Astrocyte of the spinal cord (primary cell): Measurements from ENCODE around the gene KRT2.

Experiments
- DNase-seq: peaks from one replicate; pipeline ENCODE4 v3.0.0; 2011; ENCODE audit warnings: low read depth, low spot score
- H3K4me3 ChIP-seq: 2 replicates; pipeline ENCODE4 v1.5.1; 2011; ENCODE audit warnings: low read depth, mild to moderate bottlenecking, low read length, moderate library complexity
- in situ Hi-C: cut with HindIII; loops from 2 replicates; pipeline ENCODE4 v1.10.0; 2017; ENCODE audit warnings: low sequenced_read_pairs
- TF ChIP-seq, protein P1 (sequence below): IDR thresholded peaks from 2 replicates; pipeline ENCODE4 v1.5.1; 2012; ENCODE audit warnings: low read depth, mild to moderate bottlenecking, low read length, inconsistent platforms

Gene KRT2

GRCh38 chr12:52651726-52652261, at the start of gene KRT2:
Gene KRT2 (minus strand): TSS chr12:52652211. CDS start chr12:52652142, 69 bp downstream.
- in situ Hi-C loops = no loop called here
- H3K4me3 ChIP-seq = no peak within 1 kb of the TSS
- TF ChIP-seq, protein P1, sequence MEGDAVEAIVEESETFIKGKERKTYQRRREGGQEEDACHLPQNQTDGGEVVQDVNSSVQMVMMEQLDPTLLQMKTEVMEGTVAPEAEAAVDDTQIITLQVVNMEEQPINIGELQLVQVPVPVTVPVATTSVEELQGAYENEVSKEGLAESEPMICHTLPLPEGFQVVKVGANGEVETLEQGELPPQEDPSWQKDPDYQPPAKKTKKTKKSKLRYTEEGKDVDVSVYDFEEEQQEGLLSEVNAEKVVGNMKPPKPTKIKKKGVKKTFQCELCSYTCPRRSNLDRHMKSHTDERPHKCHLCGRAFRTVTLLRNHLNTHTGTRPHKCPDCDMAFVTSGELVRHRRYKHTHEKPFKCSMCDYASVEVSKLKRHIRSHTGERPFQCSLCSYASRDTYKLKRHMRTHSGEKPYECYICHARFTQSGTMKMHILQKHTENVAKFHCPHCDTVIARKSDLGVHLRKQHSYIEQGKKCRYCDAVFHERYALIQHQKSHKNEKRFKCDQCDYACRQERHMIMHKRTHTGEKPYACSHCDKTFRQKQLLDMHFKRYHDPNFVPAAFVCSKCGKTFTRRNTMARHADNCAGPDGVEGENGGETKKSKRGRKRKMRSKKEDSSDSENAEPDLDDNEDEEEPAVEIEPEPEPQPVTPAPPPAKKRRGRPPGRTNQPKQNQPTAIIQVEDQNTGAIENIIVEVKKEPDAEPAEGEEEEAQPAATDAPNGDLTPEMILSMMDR = no peak
- no peak for DNase-seq

DNA sequence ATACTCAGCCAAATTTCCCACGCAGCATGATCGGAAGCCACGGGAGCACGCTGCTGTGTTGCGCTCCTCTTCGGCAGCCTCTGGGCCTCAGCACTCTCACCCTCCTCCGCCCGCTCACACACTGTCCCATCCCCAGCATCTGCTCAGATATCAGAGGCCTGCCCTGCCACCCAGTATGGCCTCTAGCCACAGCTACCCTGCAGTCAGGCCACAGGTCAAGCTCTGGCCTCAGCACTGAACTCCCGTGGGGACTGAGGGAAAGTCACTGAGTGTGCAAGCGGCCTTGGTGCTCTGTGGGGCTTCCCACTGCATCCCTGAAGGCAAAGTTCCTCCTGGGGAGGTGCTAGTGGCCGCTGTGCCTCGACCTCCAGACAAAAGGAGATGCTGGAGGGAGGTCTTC, 49.3 kb upstream of the KRT2 start:
- in situ Hi-C loops = no loop called here
- H3K4me3 ChIP-seq = no peak overlapping the region
- no peak for DNase-seq
- TF ChIP-seq, protein P1 = no peak

DNA sequence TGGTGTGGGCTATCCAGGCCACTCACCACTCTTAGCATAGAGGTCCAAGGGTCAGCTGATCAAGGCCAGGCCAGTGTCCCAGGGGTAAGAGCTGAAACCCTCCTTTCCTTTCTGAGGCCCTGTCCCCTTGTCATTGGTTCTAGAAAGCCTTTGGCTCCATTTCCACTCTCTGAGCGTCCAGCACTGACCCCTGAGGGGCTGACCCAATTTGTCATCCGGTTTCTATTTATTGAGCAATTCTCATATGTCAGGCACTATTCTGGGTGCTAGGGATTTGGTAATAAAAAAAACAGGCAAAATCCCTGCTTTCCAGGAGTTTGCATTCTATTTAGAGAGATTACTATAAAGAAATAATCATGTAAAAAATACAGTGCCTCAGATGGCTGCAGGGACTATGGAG, 47.9 kb upstream of the KRT2 start:
- in situ Hi-C loops = no loop called here
- DNase-seq = no peak
- TF ChIP-seq, protein P1 = no peak
- no peak overlapping the region for H3K4me3 ChIP-seq

GRCh38 chr12:52699373-52699772, 47.4 kb upstream of the KRT2 start:
- TF ChIP-seq, protein P1 = no peak
- in situ Hi-C loops = no loop called here
- no peak for DNase-seq
- H3K4me3 ChIP-seq = no peak overlapping the region

DNA sequence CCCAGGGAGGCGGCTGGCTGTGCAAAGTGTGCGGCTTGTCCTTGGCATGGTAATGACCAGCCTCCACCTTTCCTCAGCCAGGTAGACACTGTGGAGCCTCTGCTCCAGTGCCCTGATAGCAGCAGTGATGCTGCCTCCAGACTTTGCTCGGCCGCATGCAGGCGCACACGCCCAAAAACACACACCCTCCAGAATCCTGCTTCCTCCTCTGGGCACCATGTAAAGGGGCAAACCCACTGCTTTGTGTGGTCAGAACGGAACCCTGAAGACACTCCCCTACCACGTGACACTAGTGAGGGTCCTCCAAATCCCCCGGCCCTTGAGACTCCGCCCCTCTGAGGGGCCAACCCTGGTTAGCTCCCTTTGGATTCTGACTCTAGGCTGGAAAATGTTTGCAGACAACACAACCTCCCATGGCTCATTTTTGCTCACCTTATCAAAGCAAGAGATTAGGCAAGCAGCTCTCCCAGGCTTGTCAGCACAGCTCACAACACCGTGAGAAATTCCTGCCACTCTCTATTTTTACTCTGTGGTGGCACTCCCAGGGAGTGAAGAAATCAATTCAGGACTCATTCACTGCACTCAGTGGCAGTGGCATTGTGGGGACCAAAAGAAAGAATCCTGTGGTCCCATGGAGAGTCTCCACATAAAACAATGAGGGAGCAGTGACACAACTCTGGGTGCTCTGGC, 46.8 kb upstream of the KRT2 start:
- TF ChIP-seq, protein P1 = no peak
- in situ Hi-C loops = no loop called here
- no peak for DNase-seq
- no peak overlapping the region for H3K4me3 ChIP-seq

- no peak for DNase-seq
- no peak overlapping the region for H3K4me3 ChIP-seq
- in situ Hi-C loops = no loop called here
- TF ChIP-seq, protein P1 = no peak
Observed at GRCh38 chr12:52697058-52697582, 45.1 kb upstream of the KRT2 start.
